HG02840 (cell line): ENCODE results near the gene BIRC7.

ENCODE experiments used
- ATAC-seq: cut with Tn5 transposase; IDR thresholded peaks from one replicate; pipeline ENCODE4 v1.9.1; 2021; ENCODE audit warnings: mild to moderate bottlenecking, moderate library complexity, moderate number of reproducible peaks; ENCODE audit not compliant: unreplicated experiment, low FRiP score

The BIRC7 gene

GRCh38 chr20:63235399-63235983 lies at the start of gene BIRC7:
Gene BIRC7, plus strand, starts transcription at chr20:63235905. Its CDS starts 192 bp downstream, at chr20:63236097.
- no peak for ATAC-seq

- no peak for ATAC-seq
Measured at GRCh38 chr20:63186084-63186483, 49.6 kb upstream of the BIRC7 start.

GRCh38 chr20:63186528-63187316 lies 49.0 kb upstream of the BIRC7 start:
- ATAC-seq: no peak

GRCh38 chr20:63187338-63188158 lies 48.2 kb upstream of the BIRC7 start:
- no peak for ATAC-seq

- no peak for ATAC-seq
Measured at GRCh38 chr20:63188159-63188442, 47.6 kb upstream of the BIRC7 start.

- ATAC-seq: no peak
Measured at GRCh38 chr20:63188641-63189321, 46.9 kb upstream of the BIRC7 start.

GRCh38 chr20:63189322-63189642 lies 46.4 kb upstream of the BIRC7 start:
- no peak for ATAC-seq

- ATAC-seq: no peak
Measured at GRCh38 chr20:63189846-63190559, 45.7 kb upstream of the BIRC7 start.

- ATAC-seq: no peak
Measured at GRCh38 chr20:63190828-63191227, 44.9 kb upstream of the BIRC7 start.

GRCh38 chr20:63191400-63191799 lies 44.3 kb upstream of the BIRC7 start:
- ATAC-seq: no peak

GRCh38 chr20:63192721-63193120 lies 43.0 kb upstream of the BIRC7 start:
- ATAC-seq: no peak

GRCh38 chr20:63194007-63194796 lies 41.5 kb upstream of the BIRC7 start:
- ATAC-seq: no peak

- no peak for ATAC-seq
Measured at GRCh38 chr20:63194797-63195173, 40.9 kb upstream of the BIRC7 start.

GRCh38 chr20:63196768-63197470 lies 38.8 kb upstream of the BIRC7 start:
- ATAC-seq: no peak

GRCh38 chr20:63198606-63199005 lies 37.1 kb upstream of the BIRC7 start:
- ATAC-seq: no peak

GRCh38 chr20:63202021-63202420 lies 33.7 kb upstream of the BIRC7 start:
- no peak for ATAC-seq

- ATAC-seq: no peak
Measured at GRCh38 chr20:63202811-63203526, 32.7 kb upstream of the BIRC7 start.

- ATAC-seq: no peak
Measured at GRCh38 chr20:63204362-63204761, 31.3 kb upstream of the BIRC7 start.

GRCh38 chr20:63205896-63206295 lies 29.8 kb upstream of the BIRC7 start:
- ATAC-seq: no peak
